WTC11 (cell line): Measurements from ENCODE around the gene UVRAG. TPM values are rescaled to one million over a fixed set of nuclear protein-coding genes. Genes with fewer than 3 reads are reported as not detected.

Source experiments
- ATAC-seq: fragments of 200-7000 bp; cut with Tn5 transposase; 2 replicates; pipeline ENCODE4 v1.10.0; 2021; ENCODE audit warnings: mild to moderate bottlenecking, moderate library complexity
- CTCF ChIA-PET: fragments of 300-600 bp; sonication (Branson Sonifier 250); formaldehyde crosslinking; loops from one replicate; lab custom pipeline; 2021; ENCODE audit warnings: antibody characterized with exemption; lab: Charles Lee
- POLR2A ChIA-PET: fragments of 350-600 bp; sonication (Branson Sonifier 250); formaldehyde crosslinking; loops from one replicate; lab custom pipeline; 2021; ENCODE audit warnings: antibody characterized with exemption; lab: Charles Lee
- DNase-seq: peaks from one replicate; pipeline ENCODE4 v3.0.0; 2021; ENCODE audit warnings: low spot score
- H3K27ac Mint-ChIP-seq: 2 replicates; pipeline ENCODE4 v1.8.0; 2021; ENCODE audit warnings: mixed read lengths
- H3K27me3 Mint-ChIP-seq: 2 replicates; pipeline ENCODE4 v1.8.0; 2021; ENCODE audit warnings: low read depth, mild to moderate bottlenecking, moderate library complexity, mixed read lengths
- H3K36me3 Mint-ChIP-seq: 2 replicates; pipeline ENCODE4 v1.8.0; 2021; ENCODE audit warnings: mixed read lengths
- H3K4me1 Mint-ChIP-seq: 2 replicates; pipeline ENCODE4 v1.8.0; 2022; ENCODE audit warnings: mixed read lengths
- H3K4me3 Mint-ChIP-seq: 2 replicates; pipeline ENCODE4 v1.8.0; 2021; ENCODE audit warnings: mild to moderate bottlenecking, moderate library complexity, mixed read lengths
- H3K9me3 Mint-ChIP-seq: 2 replicates; pipeline ENCODE4 v1.8.0; 2021; ENCODE audit warnings: mixed read lengths
- ARID4B ChIP-seq: sonication (generic); formaldehyde crosslinking; IDR thresholded peaks from 2 replicates; pipeline ENCODE4 v1.8.0; 2023; ENCODE audit warnings: missing genetic modification reagents, mild to moderate bottlenecking, borderline replicate concordance
- ATF3 ChIP-seq: sonication (generic); formaldehyde crosslinking; conservative IDR thresholded peaks from 2 replicates; pipeline ENCODE4 v1.8.1; 2022; ENCODE audit warnings: mild to moderate bottlenecking, missing genetic modification reagents
- CTCF ChIP-seq: fragments of 200-600 bp; IDR thresholded peaks from 2 replicates; pipeline ENCODE4 v1.8.0; 2022; ENCODE audit warnings: antibody characterized with exemption
- E2F1 ChIP-seq: sonication (generic); formaldehyde crosslinking; IDR thresholded peaks from 2 replicates; pipeline ENCODE4 v1.8.0; 2022; ENCODE audit warnings: mild to moderate bottlenecking, missing genetic modification reagents
- GABPB1 ChIP-seq: sonication (generic); formaldehyde crosslinking; IDR thresholded peaks from 2 replicates; pipeline ENCODE4 v1.8.1; 2023; ENCODE audit warnings: mild to moderate bottlenecking, missing genetic modification reagents
- IRF2 ChIP-seq: sonication (generic); formaldehyde crosslinking; IDR thresholded peaks from 2 replicates; pipeline ENCODE4 v1.8.0; 2022; ENCODE audit warnings: low read depth, missing genetic modification reagents, borderline replicate concordance
- TP53 ChIP-seq: sonication (generic); formaldehyde crosslinking; IDR thresholded peaks from 2 replicates; pipeline ENCODE4 v1.8.1; 2023; ENCODE audit warnings: mild to moderate bottlenecking, missing genetic modification reagents
- USF1 ChIP-seq: sonication (generic); formaldehyde crosslinking; IDR thresholded peaks from 2 replicates; pipeline ENCODE4 v1.8.0; 2022; ENCODE audit warnings: mild to moderate bottlenecking, missing genetic modification reagents
- ZBTB43 ChIP-seq: sonication (generic); formaldehyde crosslinking; IDR thresholded peaks from 2 replicates; pipeline ENCODE4 v1.8.1; 2023; ENCODE audit warnings: mild to moderate bottlenecking, missing genetic modification reagents
- ZNF121 ChIP-seq: sonication (generic); formaldehyde crosslinking; IDR thresholded peaks from 2 replicates; pipeline ENCODE4 v1.8.0; 2023; ENCODE audit warnings: missing genetic modification reagents
- ZNF263 ChIP-seq: sonication (generic); formaldehyde crosslinking; IDR thresholded peaks from 2 replicates; pipeline ENCODE4 v1.8.1; 2022; ENCODE audit warnings: low read depth, mild to moderate bottlenecking, moderate library complexity, missing genetic modification reagents
- ZNF317 ChIP-seq: sonication (generic); formaldehyde crosslinking; IDR thresholded peaks from 2 replicates; pipeline ENCODE4 v1.8.1; 2023; ENCODE audit warnings: low read depth, mild to moderate bottlenecking, moderate library complexity, missing genetic modification reagents, borderline replicate concordance
- ZNF416 ChIP-seq: fragments of 250-450 bp; sonication (Bioruptor Pico); IDR thresholded peaks from 2 replicates; pipeline ENCODE4 v1.9.0; 2021; ENCODE audit warnings: mild to moderate bottlenecking, inconsistent platforms
- ZNF425 ChIP-seq: fragments of 250-450 bp; sonication (Bioruptor Pico); conservative IDR thresholded peaks from 2 replicates; pipeline ENCODE4 v1.9.0; 2021; ENCODE audit warnings: mild to moderate bottlenecking
- ZNF532 ChIP-seq: fragments of 250-450 bp; sonication (Bioruptor Pico); IDR thresholded peaks from 2 replicates; pipeline ENCODE4 v1.9.0; 2021; ENCODE audit warnings: mild to moderate bottlenecking, borderline replicate concordance
- ZSCAN18 ChIP-seq: fragments of 250-450 bp; sonication (Bioruptor Pico); IDR thresholded peaks from 2 replicates; pipeline ENCODE4 v2.1.2; 2022; ENCODE audit warnings: mild to moderate bottlenecking, moderate library complexity
- total RNA-seq: library from RNA; stranded (reverse); gene quantifications from 3 replicates; pipeline ENCODE4 v1.2.3, GENCODE V29; 2021

The UVRAG gene
- total RNA-seq, 1 experiment from 2014 or later: 14.5 TPM

GRCh38 chr11:75853971-75854370 lies 39.0 kb downstream of the UVRAG start (continued):
- TF ChIP-seq ZNF121 (CRISPR knock-in tag) (no peak), CTCF (no peak), ZNF416 (no peak), ARID4B (no peak), TP53 (CRISPR knock-in tag) (no peak)
- TF ChIP-seq, all 79 proteins: peak for 0

- Mint-ChIP-seq H3K27me3 (no peaks in the 10 kb centered on the region), H3K4me3 (no peak overlapping the region), H3K4me1 (no peaks in the 10 kb centered on the region), H3K36me3 (peaks cover 6% of the 10 kb centered on the region), H3K9me3 (peaks cover 3% of the 10 kb centered on the region), H3K27ac (no peak overlapping the region; the same call in none of the 2 replicates)
- DNase-seq (no peak), ATAC-seq (no peak)
- CTCF ChIA-PET: interaction anchor here (1.3 kb wide), 1 partner anchor 149 kb away, joined by 5 read pairs; no protein-coding TSS in a partner anchor
- POLR2A ChIA-PET: no interaction called here
- TF ChIP-seq IRF2 (CRISPR knock-in tag) (no peak), ZNF317 (no peak), ZSCAN18 (no peak), ATF3 (CRISPR knock-in tag) (no peak), ZNF263 (CRISPR knock-in tag) (no peak), ZNF425 (CRISPR knock-in tag) (no peak), E2F1 (CRISPR knock-in tag) (no peak), USF1 (no peak), ZNF532 (no peak), ZBTB43 (CRISPR knock-in tag) (no peak), GABPB1 (CRISPR knock-in tag) (no peak)
Observed at GRCh38 chr11:75855206-75855605, 40.2 kb downstream of the UVRAG start.
